ENCODE measurements around the gene THNSL1. TPM values are rescaled to one million over a fixed set of nuclear protein-coding genes. Genes with fewer than 3 reads are reported as not detected.

THNSL1 gene
- total and polyA plus RNA-seq, 2 of the 8 experiments (the other 6 are each of a cell fraction or from before 2014, with no cell fraction given) = 1.4 to 3.1 TPM

GRCh38 chr10:25059990-25060389, 43.6 kb downstream of the THNSL1 start (continued):
- TF ChIP-seq CHD7 (IDR thresholded peaks at IDR 0.05; ENCODE audit: insufficient replicate concordance, low read length) (no peak), SRF (IDR thresholded peaks at IDR 0.05; ENCODE audit: low read depth, low read length) (no peak)
